Fibroblast of mammary gland (primary cell): ENCODE results near the gene CGGBP1.
"Not testable (repeated sequence)": the region's sequence is repeated elsewhere in the genome, so short reads cannot be mapped to it uniquely, and the experiment has no call there.

Source experiments
- DNase-seq: peaks from one replicate; pipeline ENCODE4 v3.0.0-alpha.2; 2010; ENCODE audit warnings: low read depth
- H3K4me3 ChIP-seq: 2 replicates; pipeline ENCODE4 v1.5.1; 2011; ENCODE audit warnings: low read depth, mild to moderate bottlenecking, low read length, moderate library complexity; ENCODE audit not compliant: control insufficient read depth
- CTCF ChIP-seq: conservative IDR thresholded peaks from 2 replicates; pipeline ENCODE4 v1.5.1; 2011; ENCODE audit warnings: low read depth, low read length, inconsistent platforms; ENCODE audit not compliant: control insufficient read depth, insufficient read depth

CGGBP1 gene

GRCh38 chr3:88032245-88032644, 26.6 kb downstream of the CGGBP1 start:
- no peak for TF ChIP-seq CTCF

GRCh38 chr3:88031642-88032077, 27.1 kb downstream of the CGGBP1 start:
- no peak for TF ChIP-seq CTCF
- peak; percentile 44 for DNase-seq

More at GRCh38 chr3:88032245-88032644, 26.6 kb downstream of the CGGBP1 start:
- no peak for DNase-seq
- peak overlapping the region; percentile 46 for H3K4me3 ChIP-seq

GRCh38 chr3:88030210-88030609, 28.6 kb downstream of the CGGBP1 start:
- no peak for TF ChIP-seq CTCF
- no peak for DNase-seq
- no peak overlapping the region for H3K4me3 ChIP-seq

More at GRCh38 chr3:88031642-88032077, 27.1 kb downstream of the CGGBP1 start:
- peak overlapping the region; percentile 46 for H3K4me3 ChIP-seq

- no peak for TF ChIP-seq CTCF
- no peak overlapping the region for H3K4me3 ChIP-seq
- no peak for DNase-seq
Observed at GRCh38 chr3:88028876-88029275, 29.9 kb downstream of the CGGBP1 start.

- H3K4me3 ChIP-seq = no peak overlapping the region
- no peak for TF ChIP-seq CTCF
- DNase-seq = no peak
Observed at GRCh38 chr3:88025001-88025552, 33.7 kb downstream of the CGGBP1 start.

- no peak for DNase-seq
- H3K4me3 ChIP-seq = no peak overlapping the region
- TF ChIP-seq CTCF = no peak
Observed at GRCh38 chr3:88019024-88019423, 39.8 kb downstream of the CGGBP1 start.

GRCh38 chr3:88015656-88016055, 43.1 kb downstream of the CGGBP1 start:
- not testable (repeated sequence) for H3K4me3 ChIP-seq, DNase-seq
